Measurements from ENCODE around the gene ADGRG6. TPM values are rescaled to one million over a fixed set of nuclear protein-coding genes. Genes with fewer than 3 reads are reported as not detected.

The ADGRG6 gene
- total RNA-seq, 1 experiment from 2014 or later = 30.3 TPM

- no peaks in the 10 kb centered on the region for H3K79me2 ChIP-seq (ENCODE audit: low read depth)
- intact Hi-C loops (cut with micrococcal nuclease; ENCODE audit: unreplicated experiment) = no loop called here
- ChIA-PET CTCF (no interaction called here), POLR2A (ENCODE audit: unreplicated experiment) (no interaction called here)
- H3K9me3 ChIP-seq (ENCODE audit: insufficient read depth, low read depth) = no peaks in the 10 kb centered on the region
- H3K36me3 ChIP-seq (ENCODE audit: low read depth) = no peaks in the 10 kb centered on the region
- DNase-seq = no peak
- BruUV-seq (replicated peaks) = no TSS peak
- H3K27ac ChIP-seq = no peak overlapping the region
- H3K27me3 ChIP-seq (ENCODE audit: insufficient read depth, low read depth) = no peaks in the 10 kb centered on the region
- TF ChIP-seq EZH2 (IDR thresholded peaks at IDR 0.05; ENCODE audit: low read depth) (no peak), CTCF (conservative IDR thresholded peaks at IDR 0.05) (no peak)
- no peaks in the 10 kb centered on the region; the same call in 1 of the 2 replicates for H4K20me1 ChIP-seq (ENCODE audit: insufficient read depth)
- H3K4me1 ChIP-seq (replicated peaks; ENCODE audit: insufficient read depth) = no peaks in the 10 kb centered on the region
- no peak overlapping the region for H2AFZ ChIP-seq
- no peak overlapping the region for H3K4me3 ChIP-seq
- H3K9me2 ChIP-seq (ENCODE audit: insufficient read depth) = no peaks in the 10 kb centered on the region
- H3K4me2 ChIP-seq = no peak overlapping the region
- H3F3A ChIP-seq (ENCODE audit: insufficient read depth, low read depth) = no peaks in the 10 kb centered on the region
These were observed 59.5 kb downstream of the ADGRG6 start for GRCh38 chr6:142361345-142361744.

GRCh38 chr6:142361779-142362750, 60.3 kb downstream of the ADGRG6 start:
- no peak overlapping the region for H3K27ac ChIP-seq
- H2AFZ ChIP-seq = no peak overlapping the region
- H3K36me3 ChIP-seq (ENCODE audit: low read depth) = no peaks in the 10 kb centered on the region
- intact Hi-C loops (cut with micrococcal nuclease; ENCODE audit: unreplicated experiment) = no loop called here
- H3K79me2 ChIP-seq (ENCODE audit: low read depth) = no peaks in the 10 kb centered on the region
- no peaks in the 10 kb centered on the region for H3K9me3 ChIP-seq (ENCODE audit: insufficient read depth, low read depth)
- no TSS peak for BruUV-seq (replicated peaks)
- H3F3A ChIP-seq (ENCODE audit: insufficient read depth, low read depth) = no peaks in the 10 kb centered on the region
- ChIA-PET CTCF (no interaction called here), POLR2A (ENCODE audit: unreplicated experiment) (interaction anchor here (0.7 kb wide), 1 partner anchor 871 kb away, joined by 5 read pairs; no protein-coding TSS in a partner anchor)
- no peak overlapping the region for H3K4me3 ChIP-seq
- TF ChIP-seq CTCF (conservative IDR thresholded peaks at IDR 0.05) (no peak), EZH2 (IDR thresholded peaks at IDR 0.05; ENCODE audit: low read depth) (no peak)
- no peaks in the 10 kb centered on the region for H3K9me2 ChIP-seq (ENCODE audit: insufficient read depth)
- H4K20me1 ChIP-seq (ENCODE audit: insufficient read depth) = no peaks in the 10 kb centered on the region; the same call in 1 of the 2 replicates
- H3K27me3 ChIP-seq (ENCODE audit: insufficient read depth, low read depth) = no peaks in the 10 kb centered on the region
- H3K4me2 ChIP-seq = no peak overlapping the region
- no peaks in the 10 kb centered on the region for H3K4me1 ChIP-seq (replicated peaks; ENCODE audit: insufficient read depth)
- DNase-seq = no peak

- no peak for DNase-seq
- peaks cover 6% of the 10 kb centered on the region for H3K4me1 ChIP-seq (replicated peaks; ENCODE audit: insufficient read depth)
- H3K27ac ChIP-seq = no peak overlapping the region
- H3K9me2 ChIP-seq (ENCODE audit: insufficient read depth) = no peaks in the 10 kb centered on the region; the same call in 1 of the 2 replicates
- no peaks in the 10 kb centered on the region for H3K9me3 ChIP-seq (ENCODE audit: insufficient read depth, low read depth)
- ChIA-PET POLR2A (ENCODE audit: unreplicated experiment) (no interaction called here), CTCF (no interaction called here)
- no peak overlapping the region for H2AFZ ChIP-seq
- intact Hi-C loops (cut with micrococcal nuclease; ENCODE audit: unreplicated experiment) = no loop called here
- no peak overlapping the region for H3K4me3 ChIP-seq
- H3K27me3 ChIP-seq (ENCODE audit: insufficient read depth, low read depth) = no peaks in the 10 kb centered on the region
- H3K79me2 ChIP-seq (ENCODE audit: low read depth) = no peaks in the 10 kb centered on the region
- H3K36me3 ChIP-seq (ENCODE audit: low read depth) = no peaks in the 10 kb centered on the region
- TF ChIP-seq EZH2 (IDR thresholded peaks at IDR 0.05; ENCODE audit: low read depth) = no peak
- TF ChIP-seq CTCF (conservative IDR thresholded peaks at IDR 0.05) = no peak
- H3K4me2 ChIP-seq = no peak overlapping the region
- H4K20me1 ChIP-seq (ENCODE audit: insufficient read depth) = no peaks in the 10 kb centered on the region
- no peaks in the 10 kb centered on the region for H3F3A ChIP-seq (ENCODE audit: insufficient read depth, low read depth)
- BruUV-seq (replicated peaks) = no TSS peak
These were observed 65.3 kb downstream of the ADGRG6 start for GRCh38 chr6:142367061-142367460.
